ENCODE measurements around the gene SP110. TPM values are rescaled to one million over a fixed set of nuclear protein-coding genes. Genes with fewer than 3 reads are reported as not detected.

Gene SP110
- total RNA-seq, 1 experiment from 2014 or later: 11.0 TPM

DNA sequence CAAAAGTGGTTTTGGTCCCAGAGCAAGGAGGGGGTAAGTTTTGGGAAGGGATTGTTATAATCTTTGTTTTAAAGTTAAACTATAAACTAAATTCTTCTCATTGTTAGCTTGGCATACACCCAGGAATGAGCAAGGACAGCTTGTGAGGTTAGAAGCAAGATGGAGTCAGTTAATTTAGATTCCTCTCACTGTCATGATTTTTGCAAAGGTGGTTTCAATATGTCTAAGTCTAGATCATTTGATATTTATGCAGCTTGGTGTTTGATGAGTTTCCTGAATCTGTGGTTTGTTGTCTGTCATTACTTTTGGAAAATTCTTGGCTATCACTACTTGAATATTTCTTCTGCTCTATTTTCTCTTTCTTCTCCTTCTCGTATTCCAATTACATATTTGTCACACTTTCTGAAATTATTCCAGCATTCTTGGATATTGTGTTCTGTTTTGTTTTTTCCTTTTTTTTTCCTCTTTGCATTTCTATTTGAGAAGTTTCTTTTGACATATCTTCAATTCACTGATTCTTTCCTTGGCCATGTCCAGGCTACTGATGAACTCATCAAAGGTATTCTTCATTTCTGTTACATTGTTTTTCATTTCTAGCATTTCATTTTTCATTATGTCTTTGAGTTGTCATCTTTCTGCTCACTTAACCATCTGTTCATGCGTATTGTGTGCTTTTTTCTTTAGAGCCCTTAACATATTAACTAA is 10.9 kb upstream of the SP110 start:
- ChIA-PET POLR2A (ENCODE audit: low non-redundant PET) (no interaction called here), CTCF (no interaction called here)
- no peak overlapping the region for H3K27ac ChIP-seq (ENCODE audit: low read depth, low read length, poor library complexity, severe bottlenecking)
- no TSS peak for BruUV-seq (replicated peaks)
- no peaks in the 10 kb centered on the region for H3K27me3 ChIP-seq (replicated peaks; ENCODE audit: insufficient read depth, low read depth, low read length, poor library complexity)
- DNase-seq (ENCODE audit: low spot score): no peak
- TF ChIP-seq, protein P1, sequence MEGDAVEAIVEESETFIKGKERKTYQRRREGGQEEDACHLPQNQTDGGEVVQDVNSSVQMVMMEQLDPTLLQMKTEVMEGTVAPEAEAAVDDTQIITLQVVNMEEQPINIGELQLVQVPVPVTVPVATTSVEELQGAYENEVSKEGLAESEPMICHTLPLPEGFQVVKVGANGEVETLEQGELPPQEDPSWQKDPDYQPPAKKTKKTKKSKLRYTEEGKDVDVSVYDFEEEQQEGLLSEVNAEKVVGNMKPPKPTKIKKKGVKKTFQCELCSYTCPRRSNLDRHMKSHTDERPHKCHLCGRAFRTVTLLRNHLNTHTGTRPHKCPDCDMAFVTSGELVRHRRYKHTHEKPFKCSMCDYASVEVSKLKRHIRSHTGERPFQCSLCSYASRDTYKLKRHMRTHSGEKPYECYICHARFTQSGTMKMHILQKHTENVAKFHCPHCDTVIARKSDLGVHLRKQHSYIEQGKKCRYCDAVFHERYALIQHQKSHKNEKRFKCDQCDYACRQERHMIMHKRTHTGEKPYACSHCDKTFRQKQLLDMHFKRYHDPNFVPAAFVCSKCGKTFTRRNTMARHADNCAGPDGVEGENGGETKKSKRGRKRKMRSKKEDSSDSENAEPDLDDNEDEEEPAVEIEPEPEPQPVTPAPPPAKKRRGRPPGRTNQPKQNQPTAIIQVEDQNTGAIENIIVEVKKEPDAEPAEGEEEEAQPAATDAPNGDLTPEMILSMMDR (conservative IDR thresholded peaks at IDR 0.05; ENCODE audit: low read depth, low read length): no peak
- H3K4me1 ChIP-seq (ENCODE audit: insufficient read depth, low read length, poor library complexity, severe bottlenecking): no peaks in the 10 kb centered on the region
- H3K9me3 ChIP-seq (ENCODE audit: low read depth, low read length, poor library complexity, severe bottlenecking): peaks cover 7% of the 10 kb centered on the region
- intact Hi-C loops (cut with micrococcal nuclease; ENCODE audit: unreplicated experiment): no loop called here
- no peak overlapping the region for H3K4me3 ChIP-seq (ENCODE audit: low read depth, low read length, poor library complexity, severe bottlenecking)
- H3K36me3 ChIP-seq (ENCODE audit: insufficient read depth, low read length, poor library complexity, severe bottlenecking): no peaks in the 10 kb centered on the region

GRCh38 chr2:230230087-230230486 is 10.3 kb upstream of the SP110 start:
- H3K27me3 ChIP-seq (replicated peaks; ENCODE audit: insufficient read depth, low read depth, low read length, poor library complexity): no peaks in the 10 kb centered on the region
- H3K4me3 ChIP-seq (ENCODE audit: low read depth, low read length, poor library complexity, severe bottlenecking): no peak overlapping the region
- ChIA-PET CTCF (no interaction called here), POLR2A (ENCODE audit: low non-redundant PET) (no interaction called here)
- intact Hi-C loops (cut with micrococcal nuclease; ENCODE audit: unreplicated experiment): no loop called here
- TF ChIP-seq EZH2 (IDR thresholded peaks at IDR 0.05; ENCODE audit: borderline replicate concordance, low read depth, low read length, poor library complexity, severe bottlenecking): no peak
- TF ChIP-seq, protein P1 (conservative IDR thresholded peaks at IDR 0.05; ENCODE audit: low read depth, low read length): no peak
- H3K27ac ChIP-seq (ENCODE audit: low read depth, low read length, poor library complexity, severe bottlenecking): no peak overlapping the region
- DNase-seq (ENCODE audit: low spot score): no peak
- H3K36me3 ChIP-seq (ENCODE audit: insufficient read depth, low read length, poor library complexity, severe bottlenecking): no peaks in the 10 kb centered on the region
- H3K4me1 ChIP-seq (ENCODE audit: insufficient read depth, low read length, poor library complexity, severe bottlenecking): no peaks in the 10 kb centered on the region
- H3K9me3 ChIP-seq (ENCODE audit: low read depth, low read length, poor library complexity, severe bottlenecking): peaks cover 7% of the 10 kb centered on the region
- BruUV-seq (replicated peaks): no TSS peak

DNA sequence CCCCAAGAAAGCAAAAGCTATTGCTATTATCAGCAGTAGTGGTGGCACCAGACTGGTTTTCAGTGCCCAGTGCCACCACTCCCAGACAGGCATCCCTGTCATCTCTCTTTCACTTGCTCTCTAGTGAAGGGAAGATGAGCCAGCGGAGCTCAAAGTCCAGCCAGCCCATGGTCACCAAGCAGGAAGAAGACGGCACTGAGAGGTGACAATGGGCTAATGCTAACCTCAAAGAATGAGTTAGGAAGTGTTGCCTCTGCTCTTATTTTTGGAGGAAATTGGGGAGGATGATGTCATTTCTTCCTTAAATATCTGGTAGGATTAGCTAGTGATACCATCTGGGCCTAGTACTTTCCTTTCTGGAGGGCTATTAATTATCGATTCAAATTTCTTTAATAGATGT is 7.4 kb upstream of the SP110 start:
- no TSS peak for BruUV-seq (replicated peaks)
- ChIA-PET POLR2A (ENCODE audit: low non-redundant PET) (no interaction called here), CTCF (no interaction called here)
- intact Hi-C loops (cut with micrococcal nuclease; ENCODE audit: unreplicated experiment): no loop called here
- no peak for TF ChIP-seq EZH2 (IDR thresholded peaks at IDR 0.05; ENCODE audit: borderline replicate concordance, low read depth, low read length, poor library complexity, severe bottlenecking)
- TF ChIP-seq, protein P1 (conservative IDR thresholded peaks at IDR 0.05; ENCODE audit: low read depth, low read length): no peak
- Histone ChIP-seq H3K4me3 (ENCODE audit: low read depth, low read length, poor library complexity, severe bottlenecking) (no peak overlapping the region), H3K27ac (ENCODE audit: low read depth, low read length, poor library complexity, severe bottlenecking) (no peak overlapping the region), H3K27me3 (replicated peaks; ENCODE audit: insufficient read depth, low read depth, low read length, poor library complexity) (no peaks in the 10 kb centered on the region), H3K36me3 (ENCODE audit: insufficient read depth, low read length, poor library complexity, severe bottlenecking) (no peaks in the 10 kb centered on the region), H3K9me3 (ENCODE audit: low read depth, low read length, poor library complexity, severe bottlenecking) (peaks cover 7% of the 10 kb centered on the region), H3K4me1 (ENCODE audit: insufficient read depth, low read length, poor library complexity, severe bottlenecking) (no peaks in the 10 kb centered on the region)
- no peak for DNase-seq (ENCODE audit: low spot score)
